CMK (cell line): ENCODE results near the gene IL17C.

ENCODE experiments used
- DNase-seq: peaks from one replicate; pipeline ENCODE4 v3.0.0-alpha.2; 2010; ENCODE audit warnings: low read depth

Gene IL17C

GRCh38 chr16:88610080-88610479 is 28.3 kb upstream of the IL17C start:
- DNase-seq = no peak

- no peak for DNase-seq
Measured at GRCh38 chr16:88610909-88611812, 27.2 kb upstream of the IL17C start.

- no peak for DNase-seq
Measured at GRCh38 chr16:88613293-88613692, 25.1 kb upstream of the IL17C start.

GRCh38 chr16:88613911-88614817 is 24.2 kb upstream of the IL17C start:
- DNase-seq = no peak

GRCh38 chr16:88614818-88615580 is 23.4 kb upstream of the IL17C start:
- no peak for DNase-seq

GRCh38 chr16:88616320-88616719 is 22.1 kb upstream of the IL17C start:
- no peak for DNase-seq

- no peak for DNase-seq
Measured at GRCh38 chr16:88616736-88617135, 21.6 kb upstream of the IL17C start.

- DNase-seq = no peak
Measured at GRCh38 chr16:88617268-88618031, 20.9 kb upstream of the IL17C start.

- DNase-seq = no peak
Measured at GRCh38 chr16:88618182-88618955, 20.0 kb upstream of the IL17C start.

- DNase-seq = no peak
Measured at GRCh38 chr16:88618956-88619667, 19.3 kb upstream of the IL17C start.

GRCh38 chr16:88619859-88620815 is 18.2 kb upstream of the IL17C start:
- DNase-seq = no peak

GRCh38 chr16:88622125-88622524 is 16.2 kb upstream of the IL17C start:
- no peak for DNase-seq

- no peak for DNase-seq
Measured at GRCh38 chr16:88622866-88623265, 15.5 kb upstream of the IL17C start.

GRCh38 chr16:88623858-88624257 is 14.5 kb upstream of the IL17C start:
- DNase-seq = no peak

GRCh38 chr16:88624481-88624880 is 13.9 kb upstream of the IL17C start:
- DNase-seq = no peak

GRCh38 chr16:88624977-88625576 is 13.3 kb upstream of the IL17C start:
- no peak for DNase-seq

GRCh38 chr16:88626646-88627045 is 11.7 kb upstream of the IL17C start:
- no peak for DNase-seq
